ENCODE measurements around the gene PHLPP1.
"Not testable (repeated sequence)": the region's sequence is repeated elsewhere in the genome, so short reads cannot be mapped to it uniquely, and the experiment has no call there.

Gene PHLPP1

DNA sequence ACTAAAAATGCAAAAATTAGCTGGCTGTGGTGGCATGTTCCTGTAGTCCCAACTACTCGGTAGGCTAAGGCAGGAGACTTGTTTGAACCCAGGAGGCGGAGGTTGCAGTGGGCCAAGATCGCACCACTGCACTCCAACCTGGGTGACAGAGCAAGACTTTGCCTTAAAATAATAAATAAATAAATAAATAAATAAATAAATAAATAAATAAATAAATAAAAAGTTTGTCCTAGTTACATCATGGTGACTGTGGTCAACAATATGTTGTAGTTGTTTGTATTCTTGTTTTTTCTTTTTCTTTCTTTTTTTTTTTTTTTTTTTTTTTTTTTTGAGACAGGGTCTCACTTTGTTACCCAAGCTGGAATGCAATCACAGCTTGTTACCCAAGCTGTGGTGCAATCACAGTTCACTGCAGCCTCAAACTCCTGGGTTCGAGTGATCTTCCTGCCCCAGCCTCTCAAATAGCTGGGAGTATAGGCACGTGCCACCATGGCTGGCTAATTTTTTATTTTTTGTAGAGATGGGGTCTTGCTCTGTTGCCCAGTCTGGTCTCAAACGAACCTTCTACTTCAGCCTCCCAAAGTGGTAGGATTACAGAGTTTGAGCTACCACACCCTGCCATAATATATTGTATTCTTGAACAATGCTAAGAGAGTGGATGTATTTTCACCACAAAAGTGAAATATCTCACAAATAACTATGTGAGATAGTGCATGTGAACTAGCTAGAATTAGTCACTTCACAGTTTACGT lies 185.0 kb downstream of the PHLPP1 start (continued):
- TF ChIP-seq TSHZ2 (CRISPR knock-in tag; IDR thresholded peaks at IDR 0.05) (no peak), ESRRG (CRISPR knock-in tag; IDR thresholded peaks at IDR 0.05) (no peak), ARNTL (CRISPR knock-in tag; IDR thresholded peaks at IDR 0.05; ENCODE audit: borderline replicate concordance, low read depth) (no peak), ZFP3 (CRISPR knock-in tag; IDR thresholded peaks at IDR 0.05) (no peak)

- no peak for TF ChIP-seq TOX (CRISPR knock-in tag; IDR thresholded peaks at IDR 0.05; ENCODE audit: borderline replicate concordance)
- no peak for TF ChIP-seq CSDC2 (CRISPR knock-in tag; IDR thresholded peaks at IDR 0.05)
- TF ChIP-seq PPARA (CRISPR knock-in tag; IDR thresholded peaks at IDR 0.05; ENCODE audit: borderline replicate concordance): no peak
- TF ChIP-seq ESRRG (CRISPR knock-in tag; IDR thresholded peaks at IDR 0.05): no peak
- no peak for ATAC-seq
Observed at GRCh38 chr18:62902776-62903175, 187.4 kb downstream of the PHLPP1 start.

DNA sequence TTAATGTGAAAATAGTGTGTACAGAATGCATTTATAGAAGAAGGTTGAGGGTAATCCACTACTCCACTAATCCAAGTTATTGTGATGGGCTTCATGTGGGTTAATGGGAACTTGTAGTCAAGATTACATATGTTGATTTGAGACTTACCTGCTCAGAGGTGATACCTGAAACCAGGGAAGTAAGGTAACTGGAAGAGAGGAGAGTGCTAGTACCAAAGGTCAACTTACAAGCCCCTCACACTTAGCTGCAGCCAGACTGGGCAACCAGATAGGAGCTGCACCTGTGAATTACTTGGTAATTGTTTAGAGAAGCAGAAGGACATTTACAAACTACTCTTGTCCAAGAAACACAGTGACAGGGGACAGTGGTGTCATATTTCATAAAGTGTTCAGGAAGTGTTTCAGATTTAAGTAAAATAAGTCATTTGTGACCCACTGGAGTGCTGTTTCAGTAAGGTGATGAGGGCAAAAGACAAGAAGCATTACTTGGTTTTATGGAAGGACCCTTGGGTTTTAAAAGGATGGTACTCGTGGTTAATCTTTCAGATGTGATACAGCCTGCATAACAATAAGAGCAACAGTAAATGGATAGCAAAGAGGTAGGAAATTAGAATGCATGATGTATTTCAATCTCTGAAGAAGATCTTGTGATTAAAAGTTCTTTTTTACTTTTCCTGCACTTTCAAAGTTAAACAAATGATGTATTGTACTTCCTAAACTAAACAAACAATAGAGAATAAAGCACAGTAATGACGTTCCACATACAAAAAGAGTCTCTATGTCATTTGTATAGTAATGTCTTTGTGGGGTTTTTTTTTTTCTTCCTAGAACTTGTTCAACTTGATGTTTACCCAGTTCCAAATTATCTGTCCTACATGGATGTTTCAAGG lies 189.3 kb downstream of the PHLPP1 start:
- TF ChIP-seq ESRRG (CRISPR knock-in tag; IDR thresholded peaks at IDR 0.05): no peak
- TF ChIP-seq CSRNP3 (CRISPR knock-in tag; IDR thresholded peaks at IDR 0.05): no peak
- TF ChIP-seq ZFP3 (CRISPR knock-in tag; IDR thresholded peaks at IDR 0.05): no peak
- TF ChIP-seq, protein P1, sequence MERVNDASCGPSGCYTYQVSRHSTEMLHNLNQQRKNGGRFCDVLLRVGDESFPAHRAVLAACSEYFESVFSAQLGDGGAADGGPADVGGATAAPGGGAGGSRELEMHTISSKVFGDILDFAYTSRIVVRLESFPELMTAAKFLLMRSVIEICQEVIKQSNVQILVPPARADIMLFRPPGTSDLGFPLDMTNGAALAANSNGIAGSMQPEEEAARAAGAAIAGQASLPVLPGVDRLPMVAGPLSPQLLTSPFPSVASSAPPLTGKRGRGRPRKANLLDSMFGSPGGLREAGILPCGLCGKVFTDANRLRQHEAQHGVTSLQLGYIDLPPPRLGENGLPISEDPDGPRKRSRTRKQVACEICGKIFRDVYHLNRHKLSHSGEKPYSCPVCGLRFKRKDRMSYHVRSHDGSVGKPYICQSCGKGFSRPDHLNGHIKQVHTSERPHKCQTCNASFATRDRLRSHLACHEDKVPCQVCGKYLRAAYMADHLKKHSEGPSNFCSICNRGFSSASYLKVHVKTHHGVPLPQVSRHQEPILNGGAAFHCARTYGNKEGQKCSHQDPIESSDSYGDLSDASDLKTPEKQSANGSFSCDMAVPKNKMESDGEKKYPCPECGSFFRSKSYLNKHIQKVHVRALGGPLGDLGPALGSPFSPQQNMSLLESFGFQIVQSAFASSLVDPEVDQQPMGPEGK (CRISPR knock-in tag; IDR thresholded peaks at IDR 0.05; ENCODE audit: borderline replicate concordance): no peak
- no peak for TF ChIP-seq SNAI2 (CRISPR knock-in tag; IDR thresholded peaks at IDR 0.05)
- no peak for TF ChIP-seq ZFP30 (CRISPR knock-in tag; IDR thresholded peaks at IDR 0.05)
- TF ChIP-seq ZC3H10 (CRISPR knock-in tag; IDR thresholded peaks at IDR 0.05): no peak
- no peak for TF ChIP-seq TSHZ2 (CRISPR knock-in tag; IDR thresholded peaks at IDR 0.05)
- no peak for TF ChIP-seq TCF4 (CRISPR knock-in tag; IDR thresholded peaks at IDR 0.05; ENCODE audit: borderline replicate concordance)
- no peak for TF ChIP-seq BACH2 (CRISPR knock-in tag; IDR thresholded peaks at IDR 0.05; ENCODE audit: borderline replicate concordance)
- no peak for ATAC-seq

DNA sequence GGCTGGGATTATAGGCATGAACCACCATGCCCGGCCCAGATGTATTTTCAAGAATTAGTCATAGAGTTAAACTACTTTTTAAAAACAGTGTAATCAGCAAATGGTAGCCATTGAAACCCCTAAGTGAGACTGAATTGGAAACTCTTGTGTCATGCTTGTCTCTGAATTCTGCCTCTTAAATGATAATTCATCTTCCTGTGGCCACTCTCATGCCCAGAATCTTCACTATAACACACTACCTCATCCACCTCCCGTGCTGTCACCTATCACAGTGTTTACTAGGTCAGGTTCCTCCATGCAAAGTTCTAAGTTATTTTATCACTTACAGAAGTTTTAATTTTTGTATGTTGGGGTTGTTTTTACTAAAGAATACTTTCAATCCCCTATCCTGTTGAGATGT lies 197.5 kb downstream of the PHLPP1 start:
- ATAC-seq: no peak
- TF ChIP-seq BACH2 (CRISPR knock-in tag; IDR thresholded peaks at IDR 0.05; ENCODE audit: borderline replicate concordance): no peak

GRCh38 chr18:62913824-62914223 lies 198.5 kb downstream of the PHLPP1 start:
- not testable (repeated sequence) for ATAC-seq

All from SK-N-SH treated with all-trans-retinoic acid at 6 μM for 48 hours (cell line).